ENCODE data around the gene TMEM203.

DNA sequence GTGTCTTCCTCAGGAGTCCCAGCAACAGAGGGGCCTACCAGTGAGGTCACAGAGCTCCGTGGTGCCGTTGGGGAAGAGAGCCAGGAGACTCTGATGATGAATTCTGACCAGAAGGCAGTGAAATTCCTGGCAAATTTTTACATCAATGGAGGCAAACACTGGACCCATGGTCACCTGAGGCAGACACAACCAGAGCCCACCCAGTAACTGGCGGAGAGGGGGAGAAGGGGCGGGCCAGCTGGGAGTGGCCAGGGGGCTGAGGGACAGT lies 45.7 kb upstream of the TMEM203 start, which contains the start of gene STPG3:
- TF ChIP-seq, protein P1, sequence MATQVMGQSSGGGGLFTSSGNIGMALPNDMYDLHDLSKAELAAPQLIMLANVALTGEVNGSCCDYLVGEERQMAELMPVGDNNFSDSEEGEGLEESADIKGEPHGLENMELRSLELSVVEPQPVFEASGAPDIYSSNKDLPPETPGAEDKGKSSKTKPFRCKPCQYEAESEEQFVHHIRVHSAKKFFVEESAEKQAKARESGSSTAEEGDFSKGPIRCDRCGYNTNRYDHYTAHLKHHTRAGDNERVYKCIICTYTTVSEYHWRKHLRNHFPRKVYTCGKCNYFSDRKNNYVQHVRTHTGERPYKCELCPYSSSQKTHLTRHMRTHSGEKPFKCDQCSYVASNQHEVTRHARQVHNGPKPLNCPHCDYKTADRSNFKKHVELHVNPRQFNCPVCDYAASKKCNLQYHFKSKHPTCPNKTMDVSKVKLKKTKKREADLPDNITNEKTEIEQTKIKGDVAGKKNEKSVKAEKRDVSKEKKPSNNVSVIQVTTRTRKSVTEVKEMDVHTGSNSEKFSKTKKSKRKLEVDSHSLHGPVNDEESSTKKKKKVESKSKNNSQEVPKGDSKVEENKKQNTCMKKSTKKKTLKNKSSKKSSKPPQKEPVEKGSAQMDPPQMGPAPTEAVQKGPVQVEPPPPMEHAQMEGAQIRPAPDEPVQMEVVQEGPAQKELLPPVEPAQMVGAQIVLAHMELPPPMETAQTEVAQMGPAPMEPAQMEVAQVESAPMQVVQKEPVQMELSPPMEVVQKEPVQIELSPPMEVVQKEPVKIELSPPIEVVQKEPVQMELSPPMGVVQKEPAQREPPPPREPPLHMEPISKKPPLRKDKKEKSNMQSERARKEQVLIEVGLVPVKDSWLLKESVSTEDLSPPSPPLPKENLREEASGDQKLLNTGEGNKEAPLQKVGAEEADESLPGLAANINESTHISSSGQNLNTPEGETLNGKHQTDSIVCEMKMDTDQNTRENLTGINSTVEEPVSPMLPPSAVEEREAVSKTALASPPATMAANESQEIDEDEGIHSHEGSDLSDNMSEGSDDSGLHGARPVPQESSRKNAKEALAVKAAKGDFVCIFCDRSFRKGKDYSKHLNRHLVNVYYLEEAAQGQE (IDR thresholded peaks at IDR 0.05) = no peak
- TF ChIP-seq RAD21 (IDR thresholded peaks at IDR 0.05) = no peak
- TF ChIP-seq TAF1 (conservative IDR thresholded peaks at IDR 0.05) = no peak
- TF ChIP-seq, protein P2, sequence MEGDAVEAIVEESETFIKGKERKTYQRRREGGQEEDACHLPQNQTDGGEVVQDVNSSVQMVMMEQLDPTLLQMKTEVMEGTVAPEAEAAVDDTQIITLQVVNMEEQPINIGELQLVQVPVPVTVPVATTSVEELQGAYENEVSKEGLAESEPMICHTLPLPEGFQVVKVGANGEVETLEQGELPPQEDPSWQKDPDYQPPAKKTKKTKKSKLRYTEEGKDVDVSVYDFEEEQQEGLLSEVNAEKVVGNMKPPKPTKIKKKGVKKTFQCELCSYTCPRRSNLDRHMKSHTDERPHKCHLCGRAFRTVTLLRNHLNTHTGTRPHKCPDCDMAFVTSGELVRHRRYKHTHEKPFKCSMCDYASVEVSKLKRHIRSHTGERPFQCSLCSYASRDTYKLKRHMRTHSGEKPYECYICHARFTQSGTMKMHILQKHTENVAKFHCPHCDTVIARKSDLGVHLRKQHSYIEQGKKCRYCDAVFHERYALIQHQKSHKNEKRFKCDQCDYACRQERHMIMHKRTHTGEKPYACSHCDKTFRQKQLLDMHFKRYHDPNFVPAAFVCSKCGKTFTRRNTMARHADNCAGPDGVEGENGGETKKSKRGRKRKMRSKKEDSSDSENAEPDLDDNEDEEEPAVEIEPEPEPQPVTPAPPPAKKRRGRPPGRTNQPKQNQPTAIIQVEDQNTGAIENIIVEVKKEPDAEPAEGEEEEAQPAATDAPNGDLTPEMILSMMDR (IDR thresholded peaks at IDR 0.05; ENCODE audit: low read depth, low read length, missing input control) = no peak
- TF ChIP-seq, protein P3, sequence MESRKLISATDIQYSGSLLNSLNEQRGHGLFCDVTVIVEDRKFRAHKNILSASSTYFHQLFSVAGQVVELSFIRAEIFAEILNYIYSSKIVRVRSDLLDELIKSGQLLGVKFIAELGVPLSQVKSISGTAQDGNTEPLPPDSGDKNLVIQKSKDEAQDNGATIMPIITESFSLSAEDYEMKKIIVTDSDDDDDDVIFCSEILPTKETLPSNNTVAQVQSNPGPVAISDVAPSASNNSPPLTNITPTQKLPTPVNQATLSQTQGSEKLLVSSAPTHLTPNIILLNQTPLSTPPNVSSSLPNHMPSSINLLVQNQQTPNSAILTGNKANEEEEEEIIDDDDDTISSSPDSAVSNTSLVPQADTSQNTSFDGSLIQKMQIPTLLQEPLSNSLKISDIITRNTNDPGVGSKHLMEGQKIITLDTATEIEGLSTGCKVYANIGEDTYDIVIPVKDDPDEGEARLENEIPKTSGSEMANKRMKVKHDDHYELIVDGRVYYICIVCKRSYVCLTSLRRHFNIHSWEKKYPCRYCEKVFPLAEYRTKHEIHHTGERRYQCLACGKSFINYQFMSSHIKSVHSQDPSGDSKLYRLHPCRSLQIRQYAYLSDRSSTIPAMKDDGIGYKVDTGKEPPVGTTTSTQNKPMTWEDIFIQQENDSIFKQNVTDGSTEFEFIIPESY (IDR thresholded peaks at IDR 0.05) = no peak
- TF ChIP-seq JUND (IDR thresholded peaks at IDR 0.05) = no peak
- no peak for TF ChIP-seq SP1 (IDR thresholded peaks at IDR 0.05)
